Activated CD8-positive, alpha-beta memory T cell treated with anti-CD3 and anti-CD28 coated beads for 24 hours (primary cell): ENCODE data around the gene FHOD3.

ENCODE experiments used
- DNase-seq: peaks from one replicate; pipeline ENCODE4 v3.0.0-alpha.2; 2020

The FHOD3 gene

GRCh38 chr18:36415171-36415570 lies 117.7 kb downstream of the FHOD3 start:
- no peak for DNase-seq

- DNase-seq, result no peak
These were observed 118.1 kb downstream of the FHOD3 start for GRCh38 chr18:36415625-36416024.

GRCh38 chr18:36419188-36419899 lies 121.8 kb downstream of the FHOD3 start:
- no peak for DNase-seq

GRCh38 chr18:36419900-36420531 lies 122.5 kb downstream of the FHOD3 start:
- no peak for DNase-seq

- DNase-seq, result no peak
These were observed 123.3 kb downstream of the FHOD3 start for GRCh38 chr18:36420826-36421225.

- no peak for DNase-seq
These were observed 127.2 kb downstream of the FHOD3 start for GRCh38 chr18:36424741-36425142.

GRCh38 chr18:36427369-36427768 lies 129.9 kb downstream of the FHOD3 start:
- no peak for DNase-seq

GRCh38 chr18:36427831-36428230 lies 130.3 kb downstream of the FHOD3 start:
- DNase-seq, result no peak

- DNase-seq, result no peak
These were observed 131.0 kb downstream of the FHOD3 start for GRCh38 chr18:36428431-36429029.

GRCh38 chr18:36432880-36433555 lies 135.5 kb downstream of the FHOD3 start:
- no peak for DNase-seq

GRCh38 chr18:36436387-36436786 lies 138.9 kb downstream of the FHOD3 start:
- no peak for DNase-seq

- DNase-seq, result no peak
These were observed 143.1 kb downstream of the FHOD3 start for GRCh38 chr18:36440614-36441013.

GRCh38 chr18:36441426-36442240 lies 144.1 kb downstream of the FHOD3 start:
- no peak for DNase-seq

- no peak for DNase-seq
These were observed 145.2 kb downstream of the FHOD3 start for GRCh38 chr18:36442717-36443116.

GRCh38 chr18:36446059-36446458 lies 148.5 kb downstream of the FHOD3 start:
- no peak for DNase-seq

- no peak for DNase-seq
These were observed 151.1 kb downstream of the FHOD3 start for GRCh38 chr18:36448384-36449290.

- no peak for DNase-seq
These were observed 151.9 kb downstream of the FHOD3 start for GRCh38 chr18:36449451-36449850.

GRCh38 chr18:36450264-36450663 lies 152.8 kb downstream of the FHOD3 start:
- no peak for DNase-seq

GRCh38 chr18:36451454-36452251 lies 154.1 kb downstream of the FHOD3 start:
- DNase-seq, result no peak

- no peak for DNase-seq
These were observed 156.7 kb downstream of the FHOD3 start for GRCh38 chr18:36454245-36454644.
